HEK293 (cell line): ENCODE measurements around the gene TANGO2.
A peak's percentile ranks its signal among the peaks of the same experiment; 100 is the strongest.

Source experiments
- BCL11A ChIP-seq: fragments of 450-650 bp; formaldehyde crosslinking; IDR thresholded peaks from 2 replicates; pipeline ENCODE4 v1.5.1; 2016; ENCODE audit warnings: low read depth, missing biosample characterization, missing genetic modification characterization
- GFI1B ChIP-seq: fragments of 450-650 bp; formaldehyde crosslinking; IDR thresholded peaks from 2 replicates; pipeline ENCODE4 v1.5.1; 2016; ENCODE audit warnings: missing biosample characterization, missing genetic modification characterization
- GLIS2 ChIP-seq: fragments of 450-650 bp; formaldehyde crosslinking; IDR thresholded peaks from 2 replicates; pipeline ENCODE4 v1.5.1; 2016; ENCODE audit warnings: missing biosample characterization, missing genetic modification characterization
- IKZF3 ChIP-seq: fragments of 450-650 bp; IDR thresholded peaks from 2 replicates; pipeline ENCODE4 v1.5.0; 2018; ENCODE audit warnings: missing biosample characterization, mild to moderate bottlenecking, missing genetic modification characterization, moderate library complexity
- KLF1 ChIP-seq: fragments of 450-650 bp; formaldehyde crosslinking; IDR thresholded peaks from 2 replicates; pipeline ENCODE4 v1.5.1; 2016; ENCODE audit warnings: missing biosample characterization, missing genetic modification characterization
- KLF8 ChIP-seq: fragments of 450-650 bp; formaldehyde crosslinking; IDR thresholded peaks from 2 replicates; pipeline ENCODE4 v1.5.1; 2016; ENCODE audit warnings: missing biosample characterization, missing genetic modification characterization
- PBX3 ChIP-seq: sonication (generic); formaldehyde crosslinking; IDR thresholded peaks from 2 replicates; pipeline ENCODE4 v1.8.1; 2022; ENCODE audit warnings: mild to moderate bottlenecking, moderate library complexity, missing genetic modification reagents
- PRDM1 ChIP-seq: fragments of 450-650 bp; formaldehyde crosslinking; IDR thresholded peaks from 2 replicates; pipeline ENCODE4; 2016; ENCODE audit warnings: missing biosample characterization, missing genetic modification characterization
- SALL2 ChIP-seq: fragments of 450-650 bp; formaldehyde crosslinking; IDR thresholded peaks from 2 replicates; pipeline ENCODE4 v1.5.0; 2017; ENCODE audit warnings: missing biosample characterization, mild to moderate bottlenecking, missing genetic modification characterization, borderline replicate concordance
- SCRT2 ChIP-seq: fragments of 450-650 bp; formaldehyde crosslinking; IDR thresholded peaks from 2 replicates; pipeline ENCODE4 v1.5.1; 2016; ENCODE audit warnings: missing biosample characterization, missing genetic modification characterization
- SETDB1 ChIP-seq: IDR thresholded peaks from one replicate; pipeline ENCODE4 v1.6.1; 2017; ENCODE audit warnings: mild to moderate bottlenecking, low read length, moderate library complexity, mixed read lengths; ENCODE audit not compliant: insufficient read length
- SP7 ChIP-seq: fragments of 450-650 bp; formaldehyde crosslinking; IDR thresholded peaks from 2 replicates; pipeline ENCODE4 v1.5.1; 2016; ENCODE audit warnings: missing biosample characterization, missing genetic modification characterization
- YY2 ChIP-seq: fragments of 450-650 bp; formaldehyde crosslinking; IDR thresholded peaks from 2 replicates; pipeline ENCODE4 v1.5.1; 2016; ENCODE audit warnings: missing biosample characterization, missing genetic modification characterization
- ZBTB17 ChIP-seq: fragments of 450-650 bp; formaldehyde crosslinking; IDR thresholded peaks from 2 replicates; pipeline ENCODE4 v1.5.1; 2016; ENCODE audit warnings: missing biosample characterization, missing genetic modification characterization
- ZBTB20 ChIP-seq: fragments of 450-650 bp; formaldehyde crosslinking; IDR thresholded peaks from 2 replicates; pipeline ENCODE4 v1.5.1; 2016; ENCODE audit warnings: missing biosample characterization, missing genetic modification characterization
- ZBTB7A ChIP-seq: fragments of 450-650 bp; formaldehyde crosslinking; IDR thresholded peaks from 2 replicates; pipeline ENCODE4 v1.5.1; 2016; ENCODE audit warnings: low read depth, missing biosample characterization, missing genetic modification characterization
- ZEB2 ChIP-seq: fragments of 450-650 bp; formaldehyde crosslinking; IDR thresholded peaks from 2 replicates; pipeline ENCODE4 v1.5.1; 2016; ENCODE audit warnings: missing biosample characterization, missing genetic modification characterization
- ZFHX2 ChIP-seq: fragments of 450-650 bp; formaldehyde crosslinking; conservative IDR thresholded peaks from 2 replicates; pipeline ENCODE4 v1.5.1; 2016; ENCODE audit warnings: missing biosample characterization, missing genetic modification characterization
- ZFP37 ChIP-seq: fragments of 450-650 bp; formaldehyde crosslinking; IDR thresholded peaks from 2 replicates; pipeline ENCODE4 v1.5.1; 2016; ENCODE audit warnings: missing biosample characterization, missing genetic modification characterization
- ZNF157 ChIP-seq: fragments of 450-650 bp; formaldehyde crosslinking; IDR thresholded peaks from 2 replicates; pipeline ENCODE4 v1.5.1; 2016; ENCODE audit warnings: missing biosample characterization, missing genetic modification characterization
- ZNF549 ChIP-seq: fragments of 450-650 bp; IDR thresholded peaks from 2 replicates; pipeline ENCODE4 v1.5.1; 2018; ENCODE audit warnings: missing biosample characterization, missing genetic modification characterization, mild to moderate bottlenecking, inconsistent platforms, moderate library complexity
- ZNF600 ChIP-seq: fragments of 450-650 bp; formaldehyde crosslinking; IDR thresholded peaks from 2 replicates; pipeline ENCODE4 v1.5.1; 2016; ENCODE audit warnings: missing biosample characterization, missing genetic modification characterization
- ZNF664 ChIP-seq: fragments of 450-650 bp; formaldehyde crosslinking; IDR thresholded peaks from 2 replicates; pipeline ENCODE4 v1.5.1; 2016; ENCODE audit warnings: missing biosample characterization, missing genetic modification characterization
- ZNF692 ChIP-seq: fragments of 450-650 bp; formaldehyde crosslinking; IDR thresholded peaks from 2 replicates; pipeline ENCODE4 v1.5.1; 2016; ENCODE audit warnings: missing biosample characterization, missing genetic modification characterization
- ZXDB ChIP-seq: fragments of 450-650 bp; formaldehyde crosslinking; IDR thresholded peaks from 2 replicates; pipeline ENCODE4 v1.5.1; 2016; ENCODE audit warnings: missing biosample characterization, missing genetic modification characterization
- TF ChIP-seq, protein P1 (sequence below): fragments of 450-650 bp; formaldehyde crosslinking; IDR thresholded peaks from 2 replicates; pipeline ENCODE4 v1.5.1; 2016; ENCODE audit warnings: missing biosample characterization, missing genetic modification characterization
- TF ChIP-seq, protein P2 (sequence below): fragments of 450-650 bp; formaldehyde crosslinking; IDR thresholded peaks from 2 replicates; pipeline ENCODE4 v1.5.1; 2016; ENCODE audit warnings: missing biosample characterization, missing genetic modification characterization
- TF ChIP-seq, protein P3 (sequence below): fragments of 450-650 bp; formaldehyde crosslinking; IDR thresholded peaks from 2 replicates; pipeline ENCODE4 v1.5.1; 2017; ENCODE audit warnings: missing biosample characterization, missing genetic modification characterization
- TF ChIP-seq, protein P4 (sequence below): fragments of 450-650 bp; formaldehyde crosslinking; IDR thresholded peaks from 2 replicates; pipeline ENCODE4 v1.5.1; 2016; ENCODE audit warnings: missing biosample characterization, missing genetic modification characterization, low read depth

Gene TANGO2

DNA sequence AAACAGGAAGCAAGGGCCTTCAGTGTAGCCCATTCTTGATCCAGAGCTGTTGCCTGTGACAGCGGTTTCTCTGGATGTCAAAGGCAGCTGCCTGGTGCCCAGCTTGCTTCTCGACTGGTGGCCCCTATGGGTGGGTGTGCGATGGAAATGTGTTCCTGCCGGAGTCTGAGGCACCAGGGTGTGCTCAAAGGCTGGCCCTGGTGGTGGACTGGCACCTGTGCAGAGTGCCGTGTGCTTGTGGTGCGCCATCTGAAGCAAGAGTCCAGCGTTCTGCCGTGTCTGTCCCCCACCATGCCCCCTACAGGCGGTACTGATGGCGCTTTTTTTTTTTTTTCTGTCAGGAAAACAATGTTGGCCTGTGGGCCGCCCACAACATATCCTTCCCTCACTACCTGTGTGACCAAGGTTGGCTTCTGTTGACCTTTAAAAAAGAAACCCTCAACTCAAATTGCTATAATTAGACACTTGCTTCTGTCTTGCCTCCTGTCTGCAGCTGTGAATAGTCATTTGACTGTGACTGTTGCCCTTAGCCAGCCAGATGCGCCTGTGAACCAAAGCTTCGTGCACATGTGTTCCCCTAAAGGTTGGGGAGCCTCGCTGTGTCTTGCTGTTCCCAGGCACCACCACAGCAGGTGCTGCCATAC, 90.3 kb downstream of the TANGO2 start (continued):
- TF ChIP-seq, protein P1, sequence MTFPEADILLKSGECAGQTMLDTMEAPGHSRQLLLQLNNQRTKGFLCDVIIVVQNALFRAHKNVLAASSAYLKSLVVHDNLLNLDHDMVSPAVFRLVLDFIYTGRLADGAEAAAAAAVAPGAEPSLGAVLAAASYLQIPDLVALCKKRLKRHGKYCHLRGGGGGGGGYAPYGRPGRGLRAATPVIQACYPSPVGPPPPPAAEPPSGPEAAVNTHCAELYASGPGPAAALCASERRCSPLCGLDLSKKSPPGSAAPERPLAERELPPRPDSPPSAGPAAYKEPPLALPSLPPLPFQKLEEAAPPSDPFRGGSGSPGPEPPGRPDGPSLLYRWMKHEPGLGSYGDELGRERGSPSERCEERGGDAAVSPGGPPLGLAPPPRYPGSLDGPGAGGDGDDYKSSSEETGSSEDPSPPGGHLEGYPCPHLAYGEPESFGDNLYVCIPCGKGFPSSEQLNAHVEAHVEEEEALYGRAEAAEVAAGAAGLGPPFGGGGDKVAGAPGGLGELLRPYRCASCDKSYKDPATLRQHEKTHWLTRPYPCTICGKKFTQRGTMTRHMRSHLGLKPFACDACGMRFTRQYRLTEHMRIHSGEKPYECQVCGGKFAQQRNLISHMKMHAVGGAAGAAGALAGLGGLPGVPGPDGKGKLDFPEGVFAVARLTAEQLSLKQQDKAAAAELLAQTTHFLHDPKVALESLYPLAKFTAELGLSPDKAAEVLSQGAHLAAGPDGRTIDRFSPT (tag by site-specific recombination), result peak; percentile 58
- TF ChIP-seq, protein P2, sequence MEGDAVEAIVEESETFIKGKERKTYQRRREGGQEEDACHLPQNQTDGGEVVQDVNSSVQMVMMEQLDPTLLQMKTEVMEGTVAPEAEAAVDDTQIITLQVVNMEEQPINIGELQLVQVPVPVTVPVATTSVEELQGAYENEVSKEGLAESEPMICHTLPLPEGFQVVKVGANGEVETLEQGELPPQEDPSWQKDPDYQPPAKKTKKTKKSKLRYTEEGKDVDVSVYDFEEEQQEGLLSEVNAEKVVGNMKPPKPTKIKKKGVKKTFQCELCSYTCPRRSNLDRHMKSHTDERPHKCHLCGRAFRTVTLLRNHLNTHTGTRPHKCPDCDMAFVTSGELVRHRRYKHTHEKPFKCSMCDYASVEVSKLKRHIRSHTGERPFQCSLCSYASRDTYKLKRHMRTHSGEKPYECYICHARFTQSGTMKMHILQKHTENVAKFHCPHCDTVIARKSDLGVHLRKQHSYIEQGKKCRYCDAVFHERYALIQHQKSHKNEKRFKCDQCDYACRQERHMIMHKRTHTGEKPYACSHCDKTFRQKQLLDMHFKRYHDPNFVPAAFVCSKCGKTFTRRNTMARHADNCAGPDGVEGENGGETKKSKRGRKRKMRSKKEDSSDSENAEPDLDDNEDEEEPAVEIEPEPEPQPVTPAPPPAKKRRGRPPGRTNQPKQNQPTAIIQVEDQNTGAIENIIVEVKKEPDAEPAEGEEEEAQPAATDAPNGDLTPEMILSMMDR (tag by site-specific recombination), result peak; percentile 97
- TF ChIP-seq SALL2, result no peak
- TF ChIP-seq GLIS2, result peak; percentile 77
- no peak for TF ChIP-seq PBX3 (CRISPR knock-in tag)
- no peak for TF ChIP-seq SETDB1
- TF ChIP-seq ZEB2 (tag by site-specific recombination), result peak; percentile 38; the same call in 1 of the 2 replicates
- TF ChIP-seq ZBTB20 (tag by site-specific recombination), result no peak
- no peak for TF ChIP-seq PRDM1 (tag by site-specific recombination)
- no peak for TF ChIP-seq KLF1 (tag by site-specific recombination)
- peak; percentile 53; the same call in 1 of the 2 replicates for TF ChIP-seq BCL11A
- TF ChIP-seq SCRT2 (tag by site-specific recombination), result peak; percentile 75
- no peak for TF ChIP-seq IKZF3 (tag by site-specific recombination)
- no peak for TF ChIP-seq ZNF157
- no peak for TF ChIP-seq ZNF692 (tag by site-specific recombination)
- TF ChIP-seq ZNF664, result no peak
- TF ChIP-seq ZBTB7A (tag by site-specific recombination), result no peak
- TF ChIP-seq ZXDB (tag by site-specific recombination), result peak; percentile 31; the same call in 1 of the 2 replicates
- TF ChIP-seq GFI1B, result no peak
- TF ChIP-seq SP7 (tag by site-specific recombination), result peak; percentile 25; the same call in 1 of the 2 replicates
- no peak for TF ChIP-seq ZNF549 (tag by site-specific recombination)
- TF ChIP-seq, protein P3, sequence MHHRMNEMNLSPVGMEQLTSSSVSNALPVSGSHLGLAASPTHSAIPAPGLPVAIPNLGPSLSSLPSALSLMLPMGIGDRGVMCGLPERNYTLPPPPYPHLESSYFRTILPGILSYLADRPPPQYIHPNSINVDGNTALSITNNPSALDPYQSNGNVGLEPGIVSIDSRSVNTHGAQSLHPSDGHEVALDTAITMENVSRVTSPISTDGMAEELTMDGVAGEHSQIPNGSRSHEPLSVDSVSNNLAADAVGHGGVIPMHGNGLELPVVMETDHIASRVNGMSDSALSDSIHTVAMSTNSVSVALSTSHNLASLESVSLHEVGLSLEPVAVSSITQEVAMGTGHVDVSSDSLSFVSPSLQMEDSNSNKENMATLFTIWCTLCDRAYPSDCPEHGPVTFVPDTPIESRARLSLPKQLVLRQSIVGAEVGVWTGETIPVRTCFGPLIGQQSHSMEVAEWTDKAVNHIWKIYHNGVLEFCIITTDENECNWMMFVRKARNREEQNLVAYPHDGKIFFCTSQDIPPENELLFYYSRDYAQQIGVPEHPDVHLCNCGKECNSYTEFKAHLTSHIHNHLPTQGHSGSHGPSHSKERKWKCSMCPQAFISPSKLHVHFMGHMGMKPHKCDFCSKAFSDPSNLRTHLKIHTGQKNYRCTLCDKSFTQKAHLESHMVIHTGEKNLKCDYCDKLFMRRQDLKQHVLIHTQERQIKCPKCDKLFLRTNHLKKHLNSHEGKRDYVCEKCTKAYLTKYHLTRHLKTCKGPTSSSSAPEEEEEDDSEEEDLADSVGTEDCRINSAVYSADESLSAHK (tag by site-specific recombination), result peak; percentile 59; the same call in 1 of the 2 replicates
- peak; percentile 9; the same call in 1 of the 2 replicates for TF ChIP-seq ZBTB17 (tag by site-specific recombination)
- TF ChIP-seq, protein P4, sequence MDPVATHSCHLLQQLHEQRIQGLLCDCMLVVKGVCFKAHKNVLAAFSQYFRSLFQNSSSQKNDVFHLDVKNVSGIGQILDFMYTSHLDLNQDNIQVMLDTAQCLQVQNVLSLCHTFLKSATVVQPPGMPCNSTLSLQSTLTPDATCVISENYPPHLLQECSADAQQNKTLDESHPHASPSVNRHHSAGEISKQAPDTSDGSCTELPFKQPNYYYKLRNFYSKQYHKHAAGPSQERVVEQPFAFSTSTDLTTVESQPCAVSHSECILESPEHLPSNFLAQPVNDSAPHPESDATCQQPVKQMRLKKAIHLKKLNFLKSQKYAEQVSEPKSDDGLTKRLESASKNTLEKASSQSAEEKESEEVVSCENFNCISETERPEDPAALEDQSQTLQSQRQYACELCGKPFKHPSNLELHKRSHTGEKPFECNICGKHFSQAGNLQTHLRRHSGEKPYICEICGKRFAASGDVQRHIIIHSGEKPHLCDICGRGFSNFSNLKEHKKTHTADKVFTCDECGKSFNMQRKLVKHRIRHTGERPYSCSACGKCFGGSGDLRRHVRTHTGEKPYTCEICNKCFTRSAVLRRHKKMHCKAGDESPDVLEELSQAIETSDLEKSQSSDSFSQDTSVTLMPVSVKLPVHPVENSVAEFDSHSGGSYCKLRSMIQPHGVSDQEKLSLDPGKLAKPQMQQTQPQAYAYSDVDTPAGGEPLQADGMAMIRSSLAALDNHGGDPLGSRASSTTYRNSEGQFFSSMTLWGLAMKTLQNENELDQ (tag by site-specific recombination), result no peak
- peak; percentile 33; the same call in 1 of the 2 replicates for TF ChIP-seq ZFHX2
- no peak for TF ChIP-seq YY2 (tag by site-specific recombination)
- peak; percentile 93 for TF ChIP-seq ZNF600 (tag by site-specific recombination)
- TF ChIP-seq ZFP37 (tag by site-specific recombination), result peak; percentile 47; the same call in 1 of the 2 replicates
- TF ChIP-seq KLF8 (tag by site-specific recombination), result peak; percentile 21; the same call in 1 of the 2 replicates
